H1 (cell line): ENCODE results near the gene FNDC3A. TPM values are rescaled to one million over a fixed set of nuclear protein-coding genes. Genes with fewer than 3 reads are reported as not detected.

ENCODE experiments used
- CTCF ChIA-PET: fragments of 300-600 bp; sonication (Branson Sonifier 250); formaldehyde crosslinking; loops from one replicate; lab custom pipeline; 2021; ENCODE audit not compliant: partially characterized antibody; lab: Charles Lee
- POLR2A ChIA-PET: fragments of 300-600 bp; sonication (Branson Sonifier 250); formaldehyde crosslinking; loops from one replicate; lab custom pipeline; 2021; ENCODE audit warnings: inconsistent platforms; ENCODE audit not compliant: partially characterized antibody; lab: Charles Lee
- DNase-seq, 2 experiments: peaks; one replicate each; pipeline versions ENCODE4 v3.0.0 to v3.0.0-alpha.2; 2010 to 2022; ENCODE audit warnings: low spot score in 2 of 2, low read depth in 1 of 2, mixed read lengths in 1 of 2
- FAIRE-seq: peaks from 2 replicates; lab custom pipeline; 2011; peaks lifted over from hg19 to GRCh38; lab: Jason Lieb, UNC
- H2AFZ ChIP-seq: 2 replicates; pipeline ENCODE4 v1.8.1; 2012; ENCODE audit warnings: low read length, inconsistent platforms
- H2AK5ac ChIP-seq: 2 replicates; pipeline ENCODE4 v1.6.1; 2013; ENCODE audit warnings: low read depth, low read length
- H2BK120ac ChIP-seq: replicated peaks from 2 replicates; pipeline ENCODE3; 2013; ENCODE audit warnings: low read depth, low read length, inconsistent platforms
- H2BK12ac ChIP-seq: 2 replicates; pipeline ENCODE4 v1.6.1; 2013; ENCODE audit warnings: low read depth, low read length
- H2BK15ac ChIP-seq: 2 replicates; pipeline ENCODE4 v1.6.1; 2013; ENCODE audit warnings: low read length
- H2BK20ac ChIP-seq: 2 replicates; pipeline ENCODE4 v1.6.1; 2013; ENCODE audit warnings: low read length
- H2BK5ac ChIP-seq: 2 replicates; pipeline ENCODE4 v1.6.1; 2013; ENCODE audit warnings: low read depth, low read length
- H3K14ac ChIP-seq: 2 replicates; pipeline ENCODE4 v1.6.1; 2013; ENCODE audit warnings: inconsistent platforms; ENCODE audit not compliant: insufficient read length
- H3K18ac ChIP-seq: 2 replicates; pipeline ENCODE4 v1.6.1; 2013; ENCODE audit warnings: low read length; ENCODE audit errors: extremely low read depth
- H3K23ac ChIP-seq: 2 replicates; pipeline ENCODE4 v1.6.1; 2013; ENCODE audit warnings: inconsistent platforms; ENCODE audit not compliant: insufficient read length
- H3K23me2 ChIP-seq: 2 replicates; pipeline ENCODE4 v1.6.1; 2013; ENCODE audit warnings: low read depth, low read length
- H3K27ac ChIP-seq: 2 replicates; pipeline ENCODE4 v1.6.1; 2011; ENCODE audit warnings: low read depth, low read length, inconsistent platforms
- H3K27me3 ChIP-seq, 4 experiments: replicated peaks in 1 of 4; 1 replicate in 1 of 4; 2 replicates in 3 of 4; pipeline versions ENCODE4 v1.6.1 to v1.8.1; 2011 to 2013; ENCODE audit warnings: low read length in 3 of 4, mild to moderate bottlenecking in 3 of 4, inconsistent platforms in 2 of 4, mixed read lengths in 2 of 4, moderate library complexity in 1 of 4; ENCODE audit not compliant: control insufficient read depth in 3 of 4, insufficient read depth in 3 of 4; ENCODE audit errors: extremely low read depth in 1 of 4
- H3K36me3 ChIP-seq, 4 experiments: 2 replicates each; pipeline versions ENCODE4 v1.6.1 to v1.8.1; 2011 to 2013; ENCODE audit warnings: mild to moderate bottlenecking in 4 of 4, low read length in 3 of 4, moderate library complexity in 2 of 4, control low read depth in 1 of 4, inconsistent platforms in 1 of 4; ENCODE audit not compliant: insufficient read depth in 4 of 4, control insufficient read depth in 2 of 4
- H3K4ac ChIP-seq: replicated peaks from 2 replicates; pipeline ENCODE3; 2013; ENCODE audit warnings: low read length, low read depth, mixed read lengths, inconsistent platforms; ENCODE audit not compliant: insufficient read length
- H3K4me1 ChIP-seq, 4 experiments: replicated peaks in 1 of 4; 1 replicate in 1 of 4; 2 replicates in 3 of 4; pipeline versions ENCODE4 v1.6.1 to v1.8.1; 2011 to 2013; ENCODE audit warnings: low read length in 3 of 4, inconsistent platforms in 2 of 4, mixed read lengths in 1 of 4; ENCODE audit not compliant: insufficient read depth in 4 of 4, control insufficient read depth in 3 of 4
- H3K4me2 ChIP-seq, 2 experiments: 2 replicates each; pipeline versions ENCODE4 v1.6.1 to v1.8.1; 2011 to 2013; ENCODE audit warnings: low read depth in 2 of 2, low read length in 2 of 2, control low read depth in 1 of 2, inconsistent platforms in 1 of 2, mild to moderate bottlenecking in 1 of 2; ENCODE audit not compliant: insufficient read depth in 1 of 2
- H3K4me3 ChIP-seq, 4 experiments: fragments of 200-600, 300-600 bp in 1 of 4; sonication (generic), shearing (Covaris generic), sonication (Bioruptor Twin) in 1 of 4; 2 replicates each; pipeline versions ENCODE4 v1.5.1 to v1.8.1; 2011 to 2016; ENCODE audit warnings: low read length in 4 of 4, low read depth in 3 of 4, control low read depth in 2 of 4, inconsistent platforms in 2 of 4, mild to moderate bottlenecking in 2 of 4, mixed read lengths in 1 of 4, moderate library complexity in 1 of 4; ENCODE audit not compliant: insufficient read depth in 2 of 4; ENCODE audit errors: extremely low read depth in 1 of 4
- H3K56ac ChIP-seq: replicated peaks from 2 replicates; pipeline ENCODE3; 2013; ENCODE audit warnings: low read depth, mild to moderate bottlenecking, mixed read lengths, low read length, inconsistent platforms; ENCODE audit not compliant: insufficient read length
- H3K79me1 ChIP-seq: 2 replicates; pipeline ENCODE4 v1.6.1; 2013; ENCODE audit warnings: low read depth, low read length, control low read depth
- H3K79me2 ChIP-seq, 2 experiments: 2 replicates each; pipeline versions ENCODE4 v1.6.1 to v1.8.1; 2012 to 2013; ENCODE audit warnings: low read length in 2 of 2, mild to moderate bottlenecking in 2 of 2, inconsistent platforms in 1 of 2; ENCODE audit not compliant: insufficient read depth in 2 of 2, control insufficient read depth in 1 of 2
- H3K9ac ChIP-seq, 4 experiments: replicated peaks in 1 of 4; 1 replicate in 1 of 4; 2 replicates in 3 of 4; pipeline versions ENCODE4 v1.6.1 to v1.8.1; 2011 to 2013; ENCODE audit warnings: low read depth in 3 of 4, low read length in 3 of 4, control low read depth in 2 of 4, mild to moderate bottlenecking in 2 of 4, moderate library complexity in 2 of 4, inconsistent platforms in 1 of 4; ENCODE audit errors: extremely low read depth in 1 of 4
- H3K9me3 ChIP-seq, 2 experiments: 2 replicates each; pipeline versions ENCODE4 v1.6.1 to v1.8.1; 2012 to 2013; ENCODE audit warnings: mild to moderate bottlenecking in 2 of 2, moderate library complexity in 2 of 2, control low read depth in 1 of 2, inconsistent platforms in 1 of 2, low read depth in 1 of 2, low read length in 1 of 2, mixed read lengths in 1 of 2; ENCODE audit not compliant: insufficient read depth in 2 of 2
- H4K20me1 ChIP-seq, 2 experiments: replicated peaks in 1 of 2; 2 replicates each; pipeline versions ENCODE3 to v1.8.1; 2011 to 2013; ENCODE audit warnings: inconsistent platforms in 2 of 2, low read length in 2 of 2, mild to moderate bottlenecking in 1 of 2; ENCODE audit not compliant: insufficient read depth in 2 of 2, control insufficient read depth in 1 of 2
- H4K5ac ChIP-seq: 2 replicates; pipeline ENCODE4 v1.6.1; 2013; ENCODE audit warnings: low read length, low read depth, mixed read lengths, inconsistent platforms; ENCODE audit not compliant: insufficient read length
- H4K8ac ChIP-seq: 2 replicates; pipeline ENCODE4 v1.8.0; 2013; ENCODE audit warnings: mild to moderate bottlenecking, moderate library complexity, low read length, inconsistent platforms; ENCODE audit not compliant: insufficient read depth; ENCODE audit errors: extremely low read depth
- H4K91ac ChIP-seq: replicated peaks from 2 replicates; pipeline ENCODE3; 2013; ENCODE audit warnings: low read length, mixed read lengths, inconsistent platforms; ENCODE audit not compliant: insufficient read length
- CBX8 ChIP-seq: fragments of 300-800, 300-1000 bp; sonication (generic); IDR thresholded peaks from 2 replicates; pipeline ENCODE4 v1.7.1; 2016; ENCODE audit warnings: low read depth, low read length, borderline replicate concordance
- CTCF ChIP-seq, 3 experiments: IDR thresholded peaks; 1 replicate in 2 of 3; 2 replicates in 1 of 3; pipeline versions ENCODE4 v1.5.1 to v1.6.1; 2011; ENCODE audit warnings: low read length in 3 of 3, mild to moderate bottlenecking in 3 of 3, inconsistent platforms in 2 of 3, low read depth in 1 of 3, moderate library complexity in 1 of 3; ENCODE audit not compliant: insufficient read depth in 1 of 3; ENCODE audit errors: control extremely low read depth in 1 of 3
- FOSL1 ChIP-seq: IDR thresholded peaks from 2 replicates; pipeline ENCODE4 v1.6.1; 2011; ENCODE audit warnings: mild to moderate bottlenecking, low read depth, low read length, moderate library complexity; ENCODE audit not compliant: insufficient read depth
- KDM1A ChIP-seq: fragments of 200-600, 300-600 bp; sonication (generic); IDR thresholded peaks from 2 replicates; pipeline ENCODE4 v1.7.1; 2016; ENCODE audit warnings: mild to moderate bottlenecking, low read length, borderline replicate concordance
- RNF2 ChIP-seq: fragments of 200-900, 300-1000 bp; sonication (generic); IDR thresholded peaks from 2 replicates; pipeline ENCODE4 v1.7.1; 2016; ENCODE audit warnings: borderline replicate concordance, low read depth, mild to moderate bottlenecking, antibody characterized with exemption, low read length; ENCODE audit not compliant: poor library complexity, severe bottlenecking; ENCODE audit errors: missing control alignments
- SP4 ChIP-seq: IDR thresholded peaks from 2 replicates; pipeline ENCODE4 v1.6.1; 2012; ENCODE audit warnings: low read length, inconsistent platforms
- SRF ChIP-seq: IDR thresholded peaks from 2 replicates; pipeline ENCODE4 v1.6.1; 2011; ENCODE audit warnings: mild to moderate bottlenecking, low read depth, low read length, moderate library complexity
- WGBS, 2 experiments: shearing (Covaris generic) in 1 of 2; methylation state at CpG; one replicate each; pipeline versions ENCODE4 v1.1.6 to v1.1.7; 2013 to 2015; ENCODE audit warnings: low lambda C conversion rate in 2 of 2, mixed read lengths in 2 of 2, inconsistent platforms in 1 of 2, low coverage in 1 of 2, missing lambda C conversion rate in 1 of 2; ENCODE audit not compliant: insufficient replicate concordance in 2 of 2, insufficient coverage in 1 of 2, insufficient read length in 1 of 2; ENCODE audit errors: extremely low coverage in 1 of 2, missing lambda C conversion rate in 1 of 2; 5-methylcytosine and 5-hydroxymethylcytosine counted together
- polyA plus RNA-seq, 7 experiments: library from polyadenylated mRNA; depleted of rRNA in 3 of 7; stranded (reverse) in 5 of 7; unstranded in 2 of 7; fragments of >200 nt in 5 of 7; fragments of 200-250 nt in 2 of 7; gene quantifications; 1 replicate in 5 of 7; 2 replicates in 1 of 7; 4 replicates in 1 of 7; pipeline versions ENCODE4 v1.2.1 to v1.2.3, GENCODE V29; 2011 to 2013; ENCODE audit warnings: missing spikeins in 2 of 7, mixed read lengths in 2 of 7
- total RNA-seq: library from RNA; stranded (reverse); fragmentation: NEBNext Ultra II Directional; extraction: Animal tissue kit (Norgen Biotek cat#: 25700); gene quantifications from 2 replicates; pipeline ENCODE4 v1.2.1, GENCODE V29; 2021

Gene FNDC3A
- total and polyA plus RNA-seq, 2 of the 8 experiments (the other 6 are each of a cell fraction or from before 2014, with no cell fraction given), result 14.6 to 26.0 TPM

GRCh38 chr13:49134305-49134704, 158.6 kb downstream of the FNDC3A start:
- Histone ChIP-seq H3K79me2 (0 out of 4 replicates have a peak, but pooled peaks cover 0 to 3% of the 10 kb centered on the region in 2 experiments), H2AFZ (no peak overlapping the region)

More at GRCh38 chr13:49134305-49134704, 158.6 kb downstream of the FNDC3A start:
- Histone ChIP-seq H4K5ac (no peak overlapping the region), H3K9me3 (no peaks in the 10 kb centered on the region), H3K56ac (no peak overlapping the region), H3K27ac (no peak overlapping the region), H4K20me1 (peaks cover 0 to 2% of the 10 kb centered on the region in 2 experiments), H2BK5ac (no peak overlapping the region), H4K91ac (no peak overlapping the region), H3K27me3 (no peaks in the 10 kb centered on the region), H3K4me2 (no peak overlapping the region), H4K8ac (no peak overlapping the region), H3K4ac (no peak overlapping the region), H3K14ac (no peak overlapping the region), H2BK120ac (no peak overlapping the region), H3K18ac (no peak overlapping the region), H2BK12ac (no peak overlapping the region), H3K23ac (no peak overlapping the region), H3K23me2 (no peaks in the 10 kb centered on the region), H3K9ac (no peak overlapping the region), H3K36me3 (peaks cover 2 to 52% (median 24%) of the 10 kb centered on the region in 4 experiments; a peak in 7 of 8 replicates), H2AK5ac (no peak overlapping the region), H3K4me1 (no peaks in the 10 kb centered on the region), H3K79me1 (no peaks in the 10 kb centered on the region), H3K4me3 (no peak overlapping the region), H2BK15ac (no peak overlapping the region), H2BK20ac (no peak overlapping the region)
- POLR2A ChIA-PET, result no interaction called here
- CTCF ChIA-PET, result no interaction called here
- FAIRE-seq (no peak), DNase-seq (no peak)
- TF ChIP-seq CTCF (IDR thresholded peaks at IDR 0.05; ENCODE audit: control extremely low read depth in 1 of 3, insufficient read depth in 1 of 3, low read depth in 1 of 3, low read length in 3 of 3), result no peak
- no peak for TF ChIP-seq RNF2
- TF ChIP-seq CBX8, result no peak
- TF ChIP-seq FOSL1, result no peak
- TF ChIP-seq SP4, result no peak
- no peak for TF ChIP-seq SRF
- no peak for TF ChIP-seq KDM1A
- WGBS, 2 experiments, result 91% methylated on average over 3 of the region's 3 CpGs; no CpG with 5 or more reads in 1 of the 2 experiments
